Common myeloid progenitor, CD34-positive (primary cell): ENCODE results near the gene NEK6.

ENCODE experiments used
- CTCF ChIA-PET: fragments of 350-600 bp; sonication (Branson Sonifier 250); formaldehyde crosslinking; loops from one replicate; lab custom pipeline; 2021; ENCODE audit warnings: antibody characterized with exemption; lab: Charles Lee
- POLR2A ChIA-PET: fragments of 350-600 bp; sonication (Branson Sonifier 250); formaldehyde crosslinking; loops from one replicate; lab custom pipeline; 2021; ENCODE audit warnings: antibody characterized with exemption; lab: Charles Lee
- DNase-seq, 3 donors: peaks; one replicate each; pipeline versions ENCODE4 v3.0.0 to v3.0.0-alpha.2; 2013
- H3K27ac ChIP-seq, 2 experiments: 1 replicate in 1 of 2; 2 replicates in 1 of 2; pipeline ENCODE4 v1.7.0; 2013; ENCODE audit warnings: inconsistent platforms in 2 of 2, low read length in 2 of 2, mild to moderate bottlenecking in 2 of 2, low read depth in 1 of 2, moderate library complexity in 1 of 2; ENCODE audit not compliant: severe bottlenecking in 2 of 2, insufficient read depth in 1 of 2, poor library complexity in 1 of 2
- H3K27me3 ChIP-seq, 5 experiments: replicated peaks in 2 of 5; 1 replicate in 3 of 5; 2 replicates in 2 of 5; pipeline versions ENCODE4 v1.6.1 to v1.7.0; 2013; ENCODE audit warnings: low read length in 4 of 5, mild to moderate bottlenecking in 2 of 5, moderate library complexity in 2 of 5, inconsistent platforms in 1 of 5; ENCODE audit not compliant: insufficient read depth in 5 of 5, control insufficient read depth in 4 of 5
- H3K36me3 ChIP-seq, 4 experiments: 1 replicate in 2 of 4; 2 replicates in 2 of 4; pipeline versions ENCODE4 v1.6.1 to v1.7.0; 2013; ENCODE audit warnings: low read length in 3 of 4, control low read depth in 1 of 4, mild to moderate bottlenecking in 1 of 4; ENCODE audit not compliant: control insufficient read depth in 4 of 4, insufficient read depth in 4 of 4
- H3K4me1 ChIP-seq, 4 experiments: 1 replicate in 3 of 4; 2 replicates in 1 of 4; pipeline versions ENCODE4 v1.6.1 to v1.7.1; 2013; ENCODE audit warnings: low read length in 3 of 4, mild to moderate bottlenecking in 3 of 4, control low read depth in 1 of 4, inconsistent platforms in 1 of 4, moderate library complexity in 1 of 4; ENCODE audit not compliant: control insufficient read depth in 4 of 4, insufficient read depth in 4 of 4; ENCODE audit errors: control extremely low read depth in 1 of 4
- H3K4me3 ChIP-seq, 7 experiments: 1 replicate in 4 of 7; 2 replicates in 3 of 7; pipeline versions ENCODE4 v1.5.1 to v1.7.0; 2013; ENCODE audit warnings: mild to moderate bottlenecking in 7 of 7, low read length in 6 of 7, moderate library complexity in 6 of 7, inconsistent platforms in 2 of 7, low read depth in 2 of 7, control low read depth in 1 of 7; ENCODE audit not compliant: insufficient read depth in 4 of 7, control insufficient read depth in 1 of 7; ENCODE audit errors: extremely low read depth in 1 of 7
- H3K9me3 ChIP-seq, 5 experiments: 1 replicate in 4 of 5; 2 replicates in 1 of 5; pipeline versions ENCODE4 v1.6.1 to v1.7.1; 2013; ENCODE audit warnings: low read length in 4 of 5, mild to moderate bottlenecking in 2 of 5, inconsistent platforms in 1 of 5, low read depth in 1 of 5, moderate library complexity in 1 of 5; ENCODE audit not compliant: control insufficient read depth in 4 of 5, insufficient read depth in 2 of 5; ENCODE audit errors: control extremely low read depth in 1 of 5
- WGBS: methylation state at CpG from one replicate; pipeline ENCODE4 v1.1.5; 2013; ENCODE audit not compliant: insufficient coverage; 5-methylcytosine and 5-hydroxymethylcytosine counted together

The NEK6 gene

GRCh38 chr9:124347206-124347967 lies 89.6 kb downstream of the NEK6 start:
- no peak for DNase-seq
- no peaks in the 10 kb centered on the region for H3K4me1 ChIP-seq
- peaks cover 7 to 99% (median 71%) of the 10 kb centered on the region in 4 experiments for H3K36me3 ChIP-seq
- no peaks in the 10 kb centered on the region for H3K9me3 ChIP-seq
- WGBS, result 96% methylated on average over 21 of the region's 26 CpGs
- ChIA-PET CTCF (interaction anchor here (1.1 kb wide), 1 partner anchor 27 kb away, joined by 3 read pairs; no protein-coding TSS in a partner anchor), POLR2A (no interaction called here)
- H3K27me3 ChIP-seq, result no peaks in the 10 kb centered on the region
- no peak overlapping the region for H3K4me3 ChIP-seq
- H3K27ac ChIP-seq, result no peak overlapping the region

- Histone ChIP-seq H3K4me1 (no peaks in the 10 kb centered on the region), H3K4me3 (no peak overlapping the region), H3K27me3 (no peaks in the 10 kb centered on the region), H3K36me3 (peaks cover 7 to 99% (median 73%) of the 10 kb centered on the region in 4 experiments), H3K27ac (no peak overlapping the region), H3K9me3 (no peaks in the 10 kb centered on the region)
- ChIA-PET POLR2A (no interaction called here), CTCF (no interaction called here)
- DNase-seq, result no peak
- WGBS, result 94% methylated on average over 5 of the region's 8 CpGs
Measured at GRCh38 chr9:124347968-124348358, 90.2 kb downstream of the NEK6 start.

GRCh38 chr9:124348363-124348762 lies 90.6 kb downstream of the NEK6 start:
- peaks cover 7 to 100% (median 76%) of the 10 kb centered on the region in 4 experiments for H3K36me3 ChIP-seq
- ChIA-PET CTCF (interaction anchor here (0.7 kb wide), 1 partner anchor 86 kb away, joined by 3 read pairs; no protein-coding TSS in a partner anchor), POLR2A (no interaction called here)
- H3K27me3 ChIP-seq, result no peaks in the 10 kb centered on the region
- 100% methylated on average over 1 of the region's 3 CpGs for WGBS
- H3K4me3 ChIP-seq, result no peak overlapping the region
- DNase-seq, result no peak
- no peaks in the 10 kb centered on the region for H3K4me1 ChIP-seq
- H3K9me3 ChIP-seq, result no peaks in the 10 kb centered on the region
- H3K27ac ChIP-seq, result no peak overlapping the region

GRCh38 chr9:124348831-124349230 lies 91.1 kb downstream of the NEK6 start:
- no peak for DNase-seq
- H3K36me3 ChIP-seq, result peaks cover 7 to 100% (median 78%) of the 10 kb centered on the region in 4 experiments
- H3K27ac ChIP-seq, result no peak overlapping the region
- ChIA-PET POLR2A (no interaction called here), CTCF (interaction anchor here (0.7 kb wide), 1 partner anchor 86 kb away, joined by 3 read pairs; no protein-coding TSS in a partner anchor)
- H3K27me3 ChIP-seq, result no peaks in the 10 kb centered on the region
- WGBS, result 93% methylated on average over 12 of the region's 12 CpGs
- H3K4me3 ChIP-seq, result no peak overlapping the region
- no peaks in the 10 kb centered on the region for H3K9me3 ChIP-seq
- H3K4me1 ChIP-seq, result no peaks in the 10 kb centered on the region

- Histone ChIP-seq H3K36me3 (peaks cover 8 to 100% (median 78%) of the 10 kb centered on the region in 4 experiments), H3K27me3 (no peaks in the 10 kb centered on the region), H3K4me1 (no peaks in the 10 kb centered on the region), H3K4me3 (no peak overlapping the region), H3K27ac (no peak overlapping the region), H3K9me3 (no peaks in the 10 kb centered on the region)
- ChIA-PET CTCF (interaction anchor here (0.7 kb wide), 1 partner anchor 86 kb away, joined by 3 read pairs; no protein-coding TSS in a partner anchor), POLR2A (no interaction called here)
- WGBS, result 100% methylated on average over 7 of the region's 8 CpGs
- no peak for DNase-seq
Measured at GRCh38 chr9:124349267-124349666, 91.5 kb downstream of the NEK6 start.

- Histone ChIP-seq H3K27ac (no peak overlapping the region), H3K36me3 (peaks cover 9 to 100% (median 75%) of the 10 kb centered on the region in 4 experiments), H3K9me3 (no peaks in the 10 kb centered on the region), H3K4me3 (no peak overlapping the region), H3K4me1 (no peaks in the 10 kb centered on the region), H3K27me3 (no peaks in the 10 kb centered on the region)
- 96% methylated on average over 22 of the region's 25 CpGs for whole genome bisulfite sequencing
- ChIA-PET CTCF (no interaction called here), POLR2A (interaction anchor here (0.6 kb wide), 1 partner anchor 816 kb away, joined by 10 read pairs; no protein-coding TSS in a partner anchor)
- no peak for DNase-seq
Measured at GRCh38 chr9:124349675-124350493, 92.1 kb downstream of the NEK6 start.
